HCT116 (cell line): ENCODE measurements around the gene HJURP.

Experiments
- CTCF ChIP-seq, 3 experiments: fragments of 200-600 bp in 1 of 3; sonication (generic) in 1 of 3; IDR thresholded peaks in 2 of 3; conservative IDR thresholded peaks in 1 of 3; 2 replicates each; pipeline ENCODE4 v1.5.1; 2012 to 2017; ENCODE audit warnings: low read depth in 2 of 3, low read length in 2 of 3, antibody characterized with exemption in 1 of 3, borderline replicate concordance in 1 of 3, control low read depth in 1 of 3, mild to moderate bottlenecking in 1 of 3, mixed read lengths in 1 of 3, mixed run types in 1 of 3, moderate library complexity in 1 of 3; ENCODE audit not compliant: insufficient read depth in 1 of 3
- EGR1 ChIP-seq: IDR thresholded peaks from 2 replicates; pipeline ENCODE4 v1.6.1; 2012; ENCODE audit warnings: low read depth
- EZH2 ChIP-seq: fragments of 200-600 bp; sonication (generic); IDR thresholded peaks from 2 replicates; pipeline ENCODE4 v1.6.1; 2017; ENCODE audit warnings: antibody characterized with exemption, mixed run types
- EZH2phosphoT487 ChIP-seq: fragments of 200-600 bp; IDR thresholded peaks from 2 replicates; pipeline ENCODE4 v1.6.1; 2018; ENCODE audit warnings: antibody characterized with exemption, borderline replicate concordance
- JUND ChIP-seq: IDR thresholded peaks from 2 replicates; pipeline ENCODE4 v1.6.1; 2012
- POLR2A ChIP-seq: IDR thresholded peaks from 2 replicates; pipeline ENCODE4 v1.7.0; 2011; ENCODE audit warnings: borderline replicate concordance; ENCODE audit not compliant: insufficient read depth, insufficient read length; ENCODE audit errors: extremely low read depth
- POLR2AphosphoS5 ChIP-seq: IDR thresholded peaks from 2 replicates; pipeline ENCODE4 v1.6.1; 2011; ENCODE audit warnings: mild to moderate bottlenecking, low read depth, low read length, moderate library complexity
- RAD21 ChIP-seq: IDR thresholded peaks from 2 replicates; pipeline ENCODE4 v1.6.1; 2012; ENCODE audit warnings: low read depth, mild to moderate bottlenecking
- REST ChIP-seq: IDR thresholded peaks from 2 replicates; pipeline ENCODE4 v1.6.1; 2012; ENCODE audit warnings: low read depth
- SP1 ChIP-seq: IDR thresholded peaks from 2 replicates; pipeline ENCODE4 v1.6.1; 2012; ENCODE audit warnings: low read depth
- TCF7L2 ChIP-seq: IDR thresholded peaks from 2 replicates; pipeline ENCODE4 v1.7.0; 2011; ENCODE audit warnings: borderline replicate concordance, inconsistent platforms; ENCODE audit not compliant: insufficient read depth, insufficient read length; ENCODE audit errors: extremely low read depth
- YY1 ChIP-seq: IDR thresholded peaks from 2 replicates; pipeline ENCODE4 v1.6.1; 2011; ENCODE audit warnings: low read length, low read depth, moderate library complexity, mild to moderate bottlenecking; ENCODE audit not compliant: insufficient replicate concordance; ENCODE audit errors: extremely low read depth
- ZNF274 ChIP-seq: fragments of 200-500 bp; sonication (Bioruptor generic); IDR thresholded peaks from 2 replicates; pipeline ENCODE4 v1.6.1; 2014; ENCODE audit warnings: mild to moderate bottlenecking, low read depth, low read length, inconsistent platforms

DNA sequence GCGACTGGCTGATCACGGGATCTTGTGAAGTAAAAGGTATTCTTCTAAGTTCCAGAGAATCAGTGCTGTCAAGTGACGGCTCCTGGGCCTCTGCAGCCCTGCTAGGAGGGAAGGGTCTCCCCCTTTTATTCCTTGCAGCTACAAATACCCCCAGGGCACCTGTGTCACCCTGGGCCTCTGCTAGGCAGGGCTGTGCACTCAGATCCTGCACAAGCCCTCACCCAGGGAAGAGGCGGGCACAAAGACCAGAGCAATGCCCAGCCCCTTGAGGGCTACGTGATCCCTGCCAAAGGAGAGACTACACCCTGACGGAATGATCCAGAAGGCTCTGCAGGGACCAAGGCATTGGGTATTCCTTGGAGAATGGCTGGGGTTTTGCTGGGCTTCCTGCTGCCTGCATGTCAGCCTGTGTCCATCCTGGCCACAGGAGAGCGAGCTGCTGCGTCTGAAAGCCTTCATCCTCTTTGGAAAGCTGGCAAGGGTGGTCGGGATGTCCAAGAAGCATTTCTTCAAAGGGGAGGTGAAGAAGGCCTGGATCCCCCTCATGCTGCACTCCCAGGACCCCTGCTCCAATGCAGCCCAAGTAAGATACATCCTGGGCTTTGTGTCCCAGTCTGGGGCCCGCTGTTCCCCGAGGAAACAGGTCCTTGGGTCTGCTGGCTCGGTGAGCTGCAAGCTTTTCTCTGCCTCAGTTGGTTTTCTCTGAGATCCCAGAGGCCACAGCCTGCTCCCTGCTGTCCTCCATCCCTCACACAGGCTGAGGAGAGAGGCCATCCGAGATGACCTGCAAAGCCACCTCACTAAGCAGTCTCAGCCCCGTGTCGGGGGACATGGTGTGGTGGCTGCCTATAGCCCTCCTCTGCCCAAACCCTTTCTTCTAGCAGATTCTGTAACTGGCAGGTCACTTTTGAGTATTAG lies 24.9 kb downstream of the HJURP start:
- TF ChIP-seq POLR2AphosphoS5 (no peak), POLR2A (no peak), EZH2 (no peak), CTCF (IDR thresholded peaks at IDR 0.05 in 2 of 3, conservative IDR thresholded peaks at IDR 0.05 in 1 of 3; ENCODE audit: borderline replicate concordance in 1 of 3, insufficient read depth in 1 of 3, low read depth in 2 of 3, low read length in 2 of 3) (no peak), REST (no peak), EZH2phosphoT487 (no peak), JUND (no peak), ZNF274 (no peak), RAD21 (no peak), YY1 (no peak), TCF7L2 (no peak), EGR1 (no peak), SP1 (no peak)
